ENCODE data around the gene MBOAT1.
A peak's percentile ranks its signal among the peaks of the same experiment; 100 is the strongest.

Gene MBOAT1

DNA sequence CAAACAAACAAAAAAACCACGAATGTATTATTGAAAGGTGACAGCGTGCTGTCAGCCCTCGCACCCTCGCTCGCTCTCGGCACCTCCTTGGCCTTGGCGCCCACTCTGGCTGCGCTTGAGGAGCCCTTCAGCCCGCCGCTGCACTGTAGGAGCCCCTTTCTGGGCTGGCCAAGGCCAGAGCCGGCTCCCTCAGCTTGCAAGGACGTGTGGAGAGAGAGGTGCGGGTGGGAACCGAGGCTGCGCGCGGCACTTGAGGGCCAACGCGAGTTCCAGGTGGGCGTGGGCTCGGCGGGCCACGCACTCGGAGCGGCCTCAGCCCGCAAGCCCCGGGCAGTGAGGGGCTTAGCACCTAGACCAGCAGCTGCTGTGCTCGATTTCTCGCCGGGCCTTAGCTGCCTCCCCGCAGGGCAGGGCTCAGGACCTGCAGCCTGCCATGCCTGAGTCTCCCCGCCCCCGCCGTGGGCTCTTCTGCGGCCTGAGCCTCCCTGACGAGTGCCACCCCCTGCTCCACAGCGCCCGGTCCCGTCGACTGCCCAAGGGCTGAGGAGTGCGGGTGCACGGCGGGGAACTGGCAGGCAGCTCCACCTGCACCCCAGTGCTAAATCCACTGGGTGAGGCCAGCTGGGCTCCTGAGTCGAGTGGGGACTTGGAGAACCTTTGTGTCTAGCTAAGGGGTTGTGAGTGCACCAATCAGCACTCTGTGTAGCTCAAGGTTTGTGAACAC lies 20.9 kb upstream of the MBOAT1 start:
- no peak for DNase-seq

DNA sequence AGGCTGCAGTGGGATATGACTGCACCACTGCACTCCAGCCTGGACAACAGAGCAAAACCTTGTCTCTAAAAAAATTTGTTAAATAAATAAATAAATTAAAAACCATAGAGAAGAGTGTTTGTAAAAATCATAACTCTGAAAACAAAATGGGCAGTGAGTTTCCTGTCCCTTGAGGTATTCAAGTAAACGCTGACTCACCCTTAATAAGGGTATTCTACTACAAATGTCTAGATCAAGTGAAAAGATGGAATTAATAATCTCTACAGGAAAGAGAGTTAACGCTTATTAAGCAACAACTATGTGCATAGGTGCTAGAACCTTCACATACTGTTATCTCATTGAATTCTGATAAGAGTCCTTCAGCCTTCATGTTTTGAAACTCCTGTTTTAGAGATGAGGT lies 19.9 kb upstream of the MBOAT1 start:
- DNase-seq = no peak

DNA sequence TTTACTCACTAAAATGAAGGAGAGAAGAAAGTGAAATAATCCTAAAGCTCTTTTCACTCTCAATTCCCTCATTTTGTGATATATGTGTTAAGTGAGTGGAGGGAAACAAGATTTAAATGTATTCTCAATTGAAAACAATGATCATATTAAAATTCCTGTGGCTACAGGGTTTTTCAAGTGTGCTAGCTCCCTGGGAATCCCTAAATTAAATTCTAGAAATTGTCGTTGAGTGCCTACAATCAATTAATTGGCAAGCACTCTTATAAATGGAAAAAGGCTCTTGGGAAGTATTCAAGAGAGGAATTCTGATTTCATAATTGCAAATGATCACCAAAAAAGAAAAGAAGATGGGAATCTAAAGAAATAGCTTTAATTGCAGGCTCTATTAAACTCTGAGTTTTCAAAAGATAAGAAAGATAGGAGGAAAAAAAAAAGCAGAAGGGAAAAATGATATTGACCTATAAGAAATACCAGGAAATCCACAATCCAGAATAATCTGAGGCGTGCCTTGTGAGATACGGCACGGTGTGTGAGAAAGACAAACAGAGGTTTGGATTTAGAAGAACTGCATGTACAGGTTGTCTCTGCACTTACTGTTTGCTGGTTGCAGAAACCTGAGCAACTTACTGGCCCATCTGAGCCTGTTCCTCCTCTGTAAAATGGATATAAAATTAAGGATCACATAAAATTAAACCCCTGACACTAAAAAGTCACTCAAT lies 18.3 kb upstream of the MBOAT1 start:
- no peak for DNase-seq

DNA sequence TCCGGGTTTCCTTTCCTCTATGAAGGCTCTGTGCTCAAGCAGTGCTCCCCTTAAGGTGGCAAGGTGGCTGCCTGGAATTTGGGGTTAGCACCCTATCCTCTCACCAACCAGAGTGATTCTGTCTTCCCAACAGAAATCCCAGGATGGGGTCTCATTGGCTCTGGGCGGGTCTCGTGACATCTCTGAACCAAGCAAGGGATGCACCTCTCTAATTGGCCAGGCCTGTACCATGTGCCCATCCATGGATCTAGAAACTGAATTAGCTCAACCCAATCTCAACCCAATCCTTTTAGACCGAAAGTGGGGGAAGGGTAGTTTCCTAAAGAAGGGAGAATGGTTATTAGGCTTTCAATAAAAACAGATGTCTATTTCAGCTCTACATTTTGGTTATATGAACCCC lies 17.6 kb upstream of the MBOAT1 start:
- no peak for DNase-seq

DNA sequence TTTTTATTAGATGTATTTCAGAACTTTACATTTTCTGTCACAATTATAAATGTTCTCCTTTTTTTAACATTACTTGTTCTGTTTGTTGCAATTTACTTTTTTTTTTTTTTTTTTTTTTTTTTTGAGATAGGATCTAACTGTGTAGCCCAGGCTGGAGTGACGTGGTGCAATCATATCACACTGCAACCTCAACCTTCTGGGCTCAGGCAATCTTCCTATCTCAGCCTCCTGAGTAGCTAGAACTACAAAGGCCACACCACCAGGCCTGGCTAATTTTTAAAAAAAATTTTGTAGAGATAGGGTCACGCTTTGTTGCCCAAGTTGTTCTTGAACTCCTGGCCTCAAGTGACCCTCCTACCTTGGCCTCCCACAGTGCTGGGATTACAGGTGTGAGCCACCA lies 15.1 kb upstream of the MBOAT1 start:
- DNase-seq = no peak

DNA sequence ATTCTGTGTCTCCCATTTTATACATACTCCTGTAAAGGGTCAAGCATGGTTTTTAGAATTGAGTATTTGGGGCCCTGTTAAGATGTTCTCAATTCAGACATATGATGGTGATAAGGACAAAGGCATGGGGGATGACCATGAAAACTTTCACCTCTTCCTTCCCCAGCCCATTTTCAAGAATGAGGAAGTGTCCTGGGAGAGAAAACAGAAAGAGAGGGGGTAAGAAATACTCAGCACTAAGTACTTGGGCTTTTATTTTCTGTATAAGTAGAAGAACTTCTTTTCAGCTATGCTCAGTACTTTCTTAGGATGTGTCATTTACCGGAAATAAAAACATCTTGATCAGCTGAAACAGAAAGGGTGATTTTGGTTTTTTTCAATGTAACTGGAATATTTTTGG lies 10.9 kb upstream of the MBOAT1 start:
- no peak for DNase-seq

DNA sequence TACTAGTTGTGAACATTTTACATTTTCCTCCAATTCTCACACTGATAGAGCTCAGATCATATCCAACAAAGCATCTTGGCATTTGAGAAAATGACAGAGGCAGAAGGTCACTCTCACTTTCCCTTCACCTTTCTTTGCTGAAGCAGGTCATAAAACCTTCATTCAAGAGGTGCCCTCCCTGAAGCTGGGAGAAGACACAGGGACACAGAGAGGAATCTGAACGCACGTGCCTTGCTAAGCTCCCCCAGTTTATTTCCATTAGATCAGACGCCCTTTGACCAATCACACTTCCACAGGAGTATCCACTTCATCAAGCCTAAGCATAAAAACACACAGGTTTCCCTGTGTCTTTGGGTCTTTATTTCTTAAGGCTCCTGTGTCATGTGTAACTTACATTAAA lies 9.2 kb upstream of the MBOAT1 start:
- no peak for DNase-seq

DNA sequence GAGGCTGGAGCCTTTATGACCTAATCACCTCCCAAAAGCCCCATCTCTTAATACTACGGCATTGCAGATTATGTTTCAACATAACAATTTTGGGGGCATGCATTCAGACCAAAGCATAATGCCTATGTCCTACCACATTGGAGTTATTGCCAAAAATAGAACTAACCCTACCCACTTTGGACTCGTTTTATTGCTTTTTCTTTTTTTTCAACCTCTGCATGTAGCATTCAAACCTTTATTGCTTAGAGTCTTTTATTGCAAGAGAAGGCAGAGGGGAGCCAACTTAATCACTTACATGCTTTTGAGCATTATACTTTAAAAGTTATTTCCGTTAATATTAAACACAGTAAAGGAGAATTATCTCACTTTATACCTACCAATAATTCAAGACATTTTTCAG lies 8.1 kb upstream of the MBOAT1 start:
- no peak for DNase-seq

DNA sequence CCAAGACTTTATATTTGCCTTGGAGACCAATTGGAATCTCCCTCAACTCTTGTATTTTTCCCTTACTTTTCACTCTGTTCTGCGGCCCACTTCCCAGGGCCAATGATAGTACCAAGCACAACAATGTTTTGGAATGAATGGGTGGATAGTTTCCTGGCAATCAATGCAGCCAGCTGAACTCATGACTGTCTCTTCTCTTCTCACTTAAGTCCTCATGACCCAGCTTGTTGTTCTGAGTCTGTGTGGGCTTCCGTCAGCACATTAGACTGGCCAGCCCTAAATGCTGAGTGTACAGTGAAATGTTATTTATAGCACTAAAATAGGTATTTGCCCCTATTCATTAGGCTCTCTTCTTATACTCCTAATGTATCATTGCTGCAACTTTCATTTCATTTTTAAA lies 5.6 kb upstream of the MBOAT1 start:
- no peak for DNase-seq

DNA sequence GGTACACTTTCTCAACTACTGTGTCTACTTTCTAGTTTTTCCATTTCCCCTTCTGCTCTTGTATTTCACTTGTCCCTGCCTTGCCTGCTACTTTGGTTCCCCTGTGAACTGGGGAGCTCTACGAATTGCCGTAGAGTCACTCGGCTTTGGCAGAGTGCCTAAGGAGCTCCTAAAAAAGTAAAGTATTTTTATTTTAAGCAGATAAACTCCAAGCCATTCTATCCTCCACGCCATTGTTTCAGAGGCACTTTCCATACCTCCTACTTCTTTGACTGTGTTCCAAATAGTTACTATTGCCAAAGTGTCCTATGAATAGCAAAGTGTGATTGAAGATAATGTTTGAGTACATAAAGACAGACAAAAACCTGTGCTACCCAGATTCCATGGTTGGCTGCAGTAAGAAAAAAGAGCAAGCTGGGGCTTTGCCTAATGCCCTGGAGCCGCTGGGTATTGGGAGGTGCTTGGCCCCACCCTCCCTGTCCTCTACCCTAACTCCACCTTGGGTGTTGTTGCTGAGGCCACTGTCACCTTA lies 5.1 kb upstream of the MBOAT1 start:
- no peak for DNase-seq

DNA sequence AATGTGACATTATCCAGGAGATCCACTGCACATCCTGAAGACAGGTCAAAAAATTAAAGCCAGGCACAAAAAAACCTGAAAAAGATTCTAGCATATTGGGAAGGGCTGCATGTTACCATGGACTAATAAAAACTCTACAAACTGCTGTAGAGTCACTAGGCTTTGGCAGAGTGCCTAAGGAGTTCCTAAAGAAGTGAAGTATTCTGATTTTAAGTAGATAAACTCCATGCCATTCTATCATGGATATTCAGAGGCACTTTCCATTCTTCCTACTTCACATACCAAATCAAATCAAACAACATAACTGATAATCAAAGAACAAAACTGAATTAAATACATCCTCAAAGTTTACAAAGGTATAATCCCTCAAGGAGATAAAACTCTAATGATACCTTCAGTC lies 3.0 kb upstream of the MBOAT1 start:
- DNase-seq = no peak

DNA sequence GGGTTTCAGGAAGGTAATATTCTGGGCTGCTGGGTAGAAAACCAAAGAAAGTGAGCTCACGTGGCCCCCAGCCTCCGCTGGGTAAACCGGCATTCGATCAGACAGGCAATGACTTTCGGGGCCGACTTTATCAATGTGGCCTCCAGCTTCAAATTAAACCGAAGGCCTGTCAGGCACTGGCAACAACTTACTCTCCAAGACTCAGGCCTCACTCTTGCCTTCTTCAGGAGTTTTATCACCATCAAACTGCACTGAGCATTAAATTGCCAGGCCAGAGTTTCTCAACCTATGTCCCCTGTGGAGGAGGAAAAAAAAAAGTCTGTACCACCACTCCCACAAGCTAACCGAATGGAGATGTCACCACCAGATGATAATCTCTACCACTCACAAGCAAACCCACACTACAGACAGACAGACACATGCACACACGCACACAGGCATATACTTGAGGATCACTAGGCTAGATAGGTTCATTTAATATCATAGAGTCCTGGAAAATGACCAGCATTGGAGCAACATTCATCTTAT lies 1.1 kb upstream of the MBOAT1 start:
- DNase-seq = no peak

DNA sequence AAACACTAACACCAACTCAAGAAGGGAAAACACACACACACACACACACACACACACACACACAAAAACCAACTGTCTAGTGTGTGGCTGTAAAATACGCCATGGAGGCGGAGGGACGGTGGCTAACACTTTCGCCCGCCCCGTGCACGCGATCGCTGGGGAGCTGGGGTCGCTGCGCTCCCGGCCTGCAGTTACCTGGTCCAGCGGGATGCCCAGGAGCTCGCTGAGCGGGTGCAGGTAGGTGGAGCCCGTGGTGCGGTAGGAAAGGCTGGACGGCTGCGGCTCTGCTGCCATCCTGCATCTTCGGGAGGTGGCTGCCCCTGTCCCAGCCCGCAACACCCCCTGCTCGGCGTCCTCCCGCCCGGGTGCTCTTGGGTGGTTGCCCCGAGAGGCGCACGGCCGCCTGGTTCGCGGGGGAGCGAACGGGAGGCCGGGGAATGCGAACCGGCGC lies 303 bp downstream of the MBOAT1 start:
- DNase-seq = peak; percentile 35

DNA sequence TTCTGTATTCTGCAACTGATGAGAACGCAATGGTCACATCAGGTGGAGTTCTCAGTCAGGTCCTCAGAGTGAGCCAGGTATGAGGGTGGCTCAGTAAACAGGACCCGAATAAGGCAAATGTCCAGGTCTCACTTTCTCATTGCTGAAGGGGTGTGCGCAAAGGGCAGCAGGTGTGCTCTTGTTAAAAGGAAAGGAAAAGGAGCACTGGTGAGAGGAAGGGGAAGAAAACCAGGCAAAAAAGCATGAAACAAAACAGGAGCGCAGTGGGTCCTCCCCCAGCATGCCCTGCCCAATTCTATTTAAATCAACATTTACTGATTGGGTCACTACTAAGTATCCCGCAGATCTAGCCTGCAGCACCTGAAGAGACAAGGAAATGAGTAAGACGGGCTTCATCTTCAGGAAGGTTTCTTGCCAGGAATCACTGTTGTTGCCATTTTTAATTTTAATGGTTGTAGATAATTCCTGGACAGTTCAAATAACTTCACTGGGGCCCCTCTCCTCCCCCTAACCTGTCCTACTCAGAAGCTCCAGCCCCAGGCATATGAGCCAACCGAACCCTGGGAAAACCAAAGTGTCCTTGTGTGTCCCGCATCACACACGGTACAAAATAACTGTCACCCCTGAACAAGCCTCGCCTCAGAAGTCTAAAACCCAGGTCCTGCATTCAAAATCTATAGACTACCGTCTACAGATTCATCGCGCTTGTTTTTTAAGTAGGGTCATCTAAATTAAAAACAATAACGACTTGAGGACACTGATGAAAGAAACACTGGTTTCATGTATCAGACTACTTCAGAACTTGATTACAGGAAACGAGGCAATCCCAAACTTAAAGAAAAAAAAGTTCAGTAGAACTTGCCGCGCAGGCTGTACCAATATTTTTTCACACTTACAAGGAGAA lies 980 bp downstream of the MBOAT1 start:
- DNase-seq = no peak

DNA sequence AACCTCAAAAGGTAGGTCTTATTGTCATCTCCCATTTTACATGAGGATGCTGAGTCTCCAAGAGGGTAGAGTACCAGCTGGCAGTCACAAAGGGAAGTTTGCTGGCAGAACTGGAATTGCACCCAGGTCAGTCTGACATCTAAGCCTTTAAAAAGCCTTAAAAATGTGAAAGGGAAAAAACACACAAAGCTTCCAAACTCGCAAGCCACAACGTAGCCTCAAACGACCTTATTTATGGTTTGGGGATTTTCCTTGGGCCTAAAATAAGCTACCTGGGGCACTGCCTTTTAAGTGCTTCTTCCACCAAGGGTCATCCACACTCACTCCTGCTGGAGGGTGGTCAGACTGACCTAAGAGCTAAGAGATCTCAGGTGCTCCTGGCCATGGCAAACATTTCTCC lies 2.1 kb downstream of the MBOAT1 start:
- DNase-seq = no peak

DNA sequence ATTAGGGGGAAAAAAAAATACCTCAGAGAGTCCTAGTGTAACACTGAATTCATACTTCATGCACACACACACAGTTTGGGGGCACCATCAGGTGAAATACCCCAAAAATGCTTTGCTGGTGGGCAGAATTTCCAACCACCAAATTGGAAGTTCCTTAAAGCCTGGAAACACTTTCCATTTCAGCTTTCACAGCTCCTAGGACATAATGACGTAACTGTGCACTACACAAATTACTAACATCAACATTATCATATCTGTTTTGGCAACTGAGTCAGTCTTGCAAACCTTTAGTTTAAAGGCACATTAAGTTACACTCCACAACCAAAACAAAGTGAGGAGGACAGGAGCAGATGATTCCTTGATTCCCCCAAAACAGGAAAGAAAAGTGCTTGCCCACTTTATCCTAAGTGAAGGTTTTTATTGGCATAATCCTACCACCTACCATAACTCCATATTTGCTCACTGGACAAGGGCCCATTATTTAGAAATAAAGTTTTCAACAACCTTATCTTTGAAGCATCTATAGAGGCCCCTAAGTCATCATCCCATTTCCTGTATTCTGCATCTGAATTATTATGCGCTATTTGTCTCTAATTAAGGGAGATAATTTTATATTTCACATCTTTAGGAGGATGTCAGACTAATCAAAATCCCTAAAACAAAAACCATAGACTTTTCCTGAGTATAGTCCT lies 3.4 kb downstream of the MBOAT1 start:
- no peak for DNase-seq

DNA sequence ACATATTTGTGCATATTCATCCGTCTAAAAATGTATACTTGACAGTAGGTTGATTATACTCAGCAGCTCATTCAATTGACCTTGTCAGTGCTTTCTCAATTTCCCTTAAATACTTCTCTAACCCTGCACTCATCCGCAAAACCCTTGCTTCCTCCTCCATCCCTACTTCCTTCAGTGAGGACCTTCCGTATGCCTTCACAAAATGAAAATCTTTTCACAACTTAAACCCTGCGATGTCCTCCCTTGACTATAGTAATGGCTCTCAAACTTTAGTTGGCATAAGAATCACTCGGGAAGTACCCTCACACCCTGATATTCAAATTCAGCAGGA lies 5.2 kb downstream of the MBOAT1 start:
- no peak for DNase-seq

DNA sequence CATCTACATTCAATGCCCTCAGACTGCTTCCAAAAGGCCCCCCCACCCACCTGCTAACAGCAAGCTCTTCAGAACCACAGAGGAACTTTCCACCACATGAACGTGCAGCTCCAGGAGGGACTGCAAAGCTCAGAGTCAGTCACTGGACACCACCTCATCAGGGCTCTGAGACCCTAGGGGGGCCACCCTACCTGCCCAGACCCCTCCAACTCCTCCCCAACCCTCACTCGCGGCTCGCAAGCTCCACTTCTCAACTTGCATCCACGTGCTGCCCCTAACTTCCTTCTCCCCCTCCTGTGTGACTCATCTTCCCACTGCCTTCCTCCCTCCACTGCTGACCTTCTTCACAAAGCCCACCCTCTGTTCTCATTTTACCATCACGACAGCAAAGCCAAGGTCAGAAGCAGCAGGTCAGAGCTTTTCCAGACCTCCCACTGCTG lies 6.5 kb downstream of the MBOAT1 start:
- no peak for DNase-seq

DNA sequence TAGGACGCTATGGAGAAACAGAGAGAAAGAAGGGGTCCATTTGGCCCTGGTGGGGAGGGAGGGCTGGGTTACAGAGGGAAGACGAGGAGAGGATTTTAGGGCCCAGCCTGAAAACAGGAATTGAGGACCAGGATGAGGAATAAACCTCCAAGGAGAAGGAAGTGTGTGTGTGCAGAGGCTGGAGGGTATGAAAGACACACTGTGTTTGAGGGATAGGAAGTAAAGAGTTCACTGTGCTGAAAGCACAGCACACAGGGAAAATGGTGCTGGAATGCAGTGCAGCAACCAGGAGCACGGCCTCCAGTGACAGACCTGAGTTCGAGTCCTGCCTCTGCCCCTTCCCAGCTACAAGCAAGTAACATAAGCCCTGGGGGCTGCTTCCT lies 7.8 kb downstream of the MBOAT1 start:
- DNase-seq = no peak

DNA sequence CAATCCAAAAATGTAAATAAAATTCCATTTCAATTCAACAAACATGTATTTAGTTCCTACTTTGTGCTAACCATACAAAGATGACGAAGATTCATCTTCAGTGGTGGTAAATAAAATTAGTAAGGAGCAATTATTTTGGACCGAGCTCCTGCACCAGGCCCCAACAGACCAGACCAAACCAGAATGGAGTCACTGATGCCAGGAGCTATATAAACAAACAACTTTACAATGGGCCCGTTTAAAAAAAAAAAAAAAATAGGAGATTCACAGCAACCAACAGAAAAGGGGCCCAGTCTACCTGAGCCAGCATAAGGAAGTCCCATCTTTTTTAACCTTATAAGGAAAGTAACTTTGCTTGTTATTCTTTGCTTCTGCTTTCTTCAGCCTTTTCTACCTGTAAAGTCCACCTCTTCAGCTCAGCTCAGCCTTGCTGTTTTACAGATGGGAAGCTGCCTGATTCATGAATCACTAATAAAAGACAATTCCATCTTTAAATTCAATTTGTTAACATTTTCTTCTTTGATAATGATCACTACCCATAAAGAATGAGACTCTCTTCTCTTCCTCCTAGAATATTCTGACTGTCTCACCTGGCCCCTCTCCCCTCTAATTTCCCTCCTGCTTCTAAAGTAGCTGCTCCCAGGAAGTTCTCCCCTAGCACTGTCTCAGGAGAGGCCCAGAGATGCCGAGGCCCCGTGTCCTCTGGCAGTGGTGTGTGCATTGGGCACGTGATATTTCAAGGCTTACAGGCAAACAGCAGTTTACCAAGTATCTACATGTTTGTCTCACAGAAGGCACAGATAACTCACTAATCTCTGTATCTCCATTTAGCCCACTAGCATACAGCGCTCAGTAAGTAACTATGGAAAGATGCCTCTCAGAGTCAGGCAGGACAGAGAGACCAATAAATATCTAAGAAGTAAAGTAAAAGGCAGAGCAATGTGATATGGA lies 8.4 kb downstream of the MBOAT1 start:
- DNase-seq = no peak

DNA sequence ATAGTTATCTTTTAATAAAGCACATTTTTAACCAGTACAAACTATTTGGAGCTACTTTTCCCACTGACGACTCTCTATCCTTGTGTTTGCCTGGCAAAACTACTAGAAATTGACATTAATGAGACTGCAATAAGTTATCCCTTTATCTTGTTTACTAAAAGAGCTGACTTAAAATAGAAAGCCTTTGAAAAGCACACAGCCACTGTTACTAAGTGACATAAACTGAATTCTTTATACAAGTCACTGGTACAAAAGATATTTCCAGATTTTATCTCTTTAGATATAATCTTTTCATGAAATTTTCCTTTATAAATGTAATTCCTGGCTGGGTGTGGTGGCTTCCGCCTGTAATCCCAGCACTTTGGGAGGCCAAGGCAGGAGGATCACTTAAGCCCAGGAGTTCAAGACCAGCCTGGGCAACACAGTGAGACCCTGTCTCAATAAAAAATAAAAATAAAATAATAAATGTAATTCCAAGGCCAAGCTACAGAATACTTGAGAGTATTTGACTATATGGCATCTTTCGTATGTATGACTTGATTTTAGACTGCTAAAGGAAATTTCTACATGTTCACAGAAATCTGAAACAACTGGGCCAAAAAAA lies 9.5 kb downstream of the MBOAT1 start:
- no peak for DNase-seq

Measured in activated gamma-delta T cell treated with Interleukin-2 at 50 U/mL for 16 hours (primary cell).